PC-9 (cell line): Measurements from ENCODE around the gene NET1. TPM values are rescaled to one million over a fixed set of nuclear protein-coding genes. Genes with fewer than 3 reads are reported as not detected.

ENCODE experiments used
- BruUV-seq: library from RNA; stranded (reverse); fragments of 400-500 nt; replicated peaks from 2 replicates; lab custom pipeline; 2021; lab: Mats Ljungman, UMichigan
- CTCF ChIA-PET: fragments of 300-600 bp; sonication (Branson Sonifier 250); formaldehyde crosslinking; loops from one replicate; lab custom pipeline; 2022; ENCODE audit warnings: antibody characterized with exemption; lab: Charles Lee
- POLR2A ChIA-PET: fragments of 300-600 bp; sonication (Branson Sonifier 250); formaldehyde crosslinking; loops from one replicate; lab custom pipeline; 2022; ENCODE audit warnings: antibody characterized with exemption; ENCODE audit not compliant: unreplicated experiment; lab: Charles Lee
- DNase-seq, 2 experiments: peaks; one replicate each; pipeline versions ENCODE4 v3.0.0 to v3.0.0-alpha.2; 2015 to 2022; ENCODE audit warnings: mixed read lengths in 1 of 2
- H2AFZ ChIP-seq: fragments of 200-600 bp; sonication (generic); 2 replicates; pipeline ENCODE4 v1.8.1; 2017; ENCODE audit warnings: antibody characterized with exemption
- H3F3A ChIP-seq: fragments of 200-600 bp; sonication (generic); 2 replicates; pipeline ENCODE4 v1.8.1; 2017; ENCODE audit warnings: antibody characterized with exemption, mild to moderate bottlenecking, low read depth; ENCODE audit not compliant: insufficient read depth
- H3K27ac ChIP-seq: fragments of 200-600 bp; sonication (generic); 2 replicates; pipeline ENCODE4 v1.6.1; 2016; ENCODE audit warnings: mixed run types
- H3K27me3 ChIP-seq: fragments of 200-600 bp; sonication (generic); 2 replicates; pipeline ENCODE4 v1.6.1; 2016; ENCODE audit warnings: low read depth, mixed run types; ENCODE audit not compliant: insufficient read depth
- H3K36me3 ChIP-seq: fragments of 200-600 bp; sonication (generic); 2 replicates; pipeline ENCODE4 v1.6.1; 2016; ENCODE audit warnings: low read depth, mixed run types
- H3K4me1 ChIP-seq: fragments of 200-600 bp; sonication (generic); replicated peaks from 2 replicates; pipeline ENCODE4 v1.6.1; 2016; ENCODE audit warnings: mixed run types; ENCODE audit not compliant: insufficient read depth
- H3K4me2 ChIP-seq: fragments of 200-600 bp; sonication (generic); 2 replicates; pipeline ENCODE4 v1.6.1; 2017; ENCODE audit warnings: mixed run types
- H3K4me3 ChIP-seq: fragments of 200-600 bp; sonication (generic); 2 replicates; pipeline ENCODE4 v1.6.1; 2016; ENCODE audit warnings: mixed run types
- H3K79me2 ChIP-seq: fragments of 200-600 bp; sonication (generic); 2 replicates; pipeline ENCODE4 v1.6.1; 2017; ENCODE audit warnings: low read depth, mixed run types
- H3K9me2 ChIP-seq: fragments of 200-600 bp; sonication (generic); 2 replicates; pipeline ENCODE4 v1.8.1; 2017; ENCODE audit warnings: mild to moderate bottlenecking; ENCODE audit not compliant: insufficient read depth
- H3K9me3 ChIP-seq: fragments of 200-600 bp; sonication (generic); 2 replicates; pipeline ENCODE4 v1.8.1; 2016; ENCODE audit warnings: low read depth; ENCODE audit not compliant: insufficient read depth
- H4K20me1 ChIP-seq: fragments of 200-600 bp; sonication (generic); 2 replicates; pipeline ENCODE4 v1.8.1; 2017; ENCODE audit not compliant: insufficient read depth
- CTCF ChIP-seq: fragments of 200-600 bp; sonication (generic); conservative IDR thresholded peaks from 2 replicates; pipeline ENCODE4 v1.6.1; 2017; ENCODE audit warnings: mixed run types, antibody characterized with exemption, mild to moderate bottlenecking, moderate library complexity
- EZH2 ChIP-seq: fragments of 200-600 bp; sonication (generic); IDR thresholded peaks from 2 replicates; pipeline ENCODE4 v1.8.0; 2017; ENCODE audit warnings: antibody characterized with exemption, low read depth
- intact Hi-C: fragments of 100-400 bp; cut with micrococcal nuclease; formaldehyde crosslinking; loops from one replicate; pipeline ENCODE4 v1.10.0; 2022; ENCODE audit not compliant: unreplicated experiment
- total RNA-seq: library from RNA; stranded (reverse); gene quantifications from 2 replicates; pipeline ENCODE4 v1.2.3, GENCODE V29; 2021

NET1 gene
- total RNA-seq, 1 experiment from 2014 or later, result 150 TPM

- no peaks in the 10 kb centered on the region for H3K9me3 ChIP-seq
- no peak for DNase-seq
- H3K27me3 ChIP-seq, result no peaks in the 10 kb centered on the region
- H3K4me3 ChIP-seq, result no peak overlapping the region
- no peak overlapping the region for H2AFZ ChIP-seq
- intact Hi-C loops, result no loop called here
- POLR2A ChIA-PET, result no interaction called here
- BruUV-seq, result no TSS peak
- CTCF ChIA-PET, result no interaction called here
- TF ChIP-seq CTCF, result no peak
- TF ChIP-seq EZH2, result no peak
- no peaks in the 10 kb centered on the region for H4K20me1 ChIP-seq
- H3K4me2 ChIP-seq, result no peak overlapping the region
- H3K27ac ChIP-seq, result no peak overlapping the region
- peaks cover 5% of the 10 kb centered on the region; the same call in 1 of the 2 replicates for H3K4me1 ChIP-seq
- H3K79me2 ChIP-seq, result no peaks in the 10 kb centered on the region
- H3F3A ChIP-seq, result no peaks in the 10 kb centered on the region
- H3K9me2 ChIP-seq, result no peaks in the 10 kb centered on the region
- no peaks in the 10 kb centered on the region for H3K36me3 ChIP-seq
Observed at GRCh38 chr10:5479481-5480161, 67.3 kb downstream of the NET1 start.

DNA sequence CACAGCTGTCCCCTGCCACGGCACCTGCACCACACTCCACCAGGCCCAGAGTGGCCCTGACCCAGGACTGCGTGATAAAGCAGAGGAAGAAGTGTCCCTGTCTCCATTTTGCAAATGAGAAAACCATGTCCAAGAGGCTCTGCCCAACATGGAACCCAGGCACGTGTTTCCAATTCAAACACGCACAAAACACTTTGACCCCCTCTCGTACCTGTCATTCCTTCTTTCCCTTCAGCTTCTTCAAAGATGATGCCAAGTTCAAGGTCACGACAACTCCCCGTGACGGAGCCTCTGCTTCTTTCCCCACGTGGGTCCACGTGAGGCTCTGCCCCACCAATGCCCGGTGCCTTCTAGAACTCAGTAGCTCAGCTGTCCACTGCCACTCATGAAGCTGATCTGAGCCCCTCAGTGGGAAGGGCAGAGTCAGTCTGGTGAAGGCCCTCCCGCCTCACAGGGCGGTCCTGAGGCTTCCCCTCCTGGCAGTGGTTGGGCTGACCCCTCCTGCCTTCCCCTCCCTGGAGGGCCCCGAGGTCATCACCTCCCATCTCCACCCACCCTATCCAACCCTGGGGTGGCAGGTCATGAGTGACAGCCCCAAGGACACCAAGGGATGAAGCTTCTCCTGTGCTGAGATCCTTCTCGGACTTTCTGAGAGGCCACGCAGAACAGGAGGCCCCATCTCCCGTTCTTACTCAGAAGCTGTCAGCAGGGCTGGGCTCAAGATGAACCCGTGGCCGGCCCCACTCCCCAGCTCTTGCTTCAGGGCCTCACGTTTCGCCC lies 68.0 kb downstream of the NET1 start:
- H3K4me3 ChIP-seq, result no peak overlapping the region
- H3K9me3 ChIP-seq, result no peaks in the 10 kb centered on the region
- BruUV-seq, result no TSS peak
- H4K20me1 ChIP-seq, result no peaks in the 10 kb centered on the region
- H3K4me2 ChIP-seq, result no peak overlapping the region
- no peaks in the 10 kb centered on the region for H3K36me3 ChIP-seq
- H3K27me3 ChIP-seq, result no peaks in the 10 kb centered on the region
- ChIA-PET CTCF (interaction anchor here (0.6 kb wide), 1 partner anchor 143 kb away, joined by 4 read pairs; no protein-coding TSS in a partner anchor), POLR2A (no interaction called here)
- H3K9me2 ChIP-seq, result no peaks in the 10 kb centered on the region
- TF ChIP-seq EZH2 (no peak), CTCF (no peak)
- no peaks in the 10 kb centered on the region for H3F3A ChIP-seq
- intact Hi-C loops, result no loop called here
- no peak overlapping the region for H2AFZ ChIP-seq
- DNase-seq, result no peak
- H3K4me1 ChIP-seq, result no peaks in the 10 kb centered on the region
- H3K27ac ChIP-seq, result no peak overlapping the region
- no peaks in the 10 kb centered on the region for H3K79me2 ChIP-seq

DNA sequence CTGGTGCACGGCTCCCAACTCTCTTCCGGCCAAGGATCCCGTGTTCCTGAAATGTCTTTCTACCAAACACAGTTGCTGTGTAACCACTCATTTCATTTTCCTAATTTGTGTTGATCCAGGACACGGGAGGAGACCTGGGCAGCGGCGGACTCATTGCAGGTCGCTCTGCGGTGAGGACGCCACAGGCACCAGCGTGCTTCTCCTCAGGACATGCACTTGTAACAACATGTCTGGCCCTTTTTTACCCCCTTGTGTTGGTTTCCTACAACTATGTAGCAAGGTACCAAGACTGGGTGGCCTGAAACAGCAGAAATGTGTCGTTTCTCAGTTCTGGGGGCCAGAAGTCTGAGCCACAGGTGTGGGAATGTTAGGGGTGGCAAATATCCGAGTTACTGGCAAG lies 68.8 kb downstream of the NET1 start:
- Histone ChIP-seq H4K20me1 (no peaks in the 10 kb centered on the region), H3K79me2 (no peaks in the 10 kb centered on the region), H3K4me2 (no peak overlapping the region), H3K4me3 (no peak overlapping the region), H3K36me3 (no peaks in the 10 kb centered on the region), H2AFZ (no peak overlapping the region), H3F3A (no peaks in the 10 kb centered on the region), H3K4me1 (no peaks in the 10 kb centered on the region), H3K9me2 (no peaks in the 10 kb centered on the region), H3K9me3 (no peaks in the 10 kb centered on the region), H3K27me3 (no peaks in the 10 kb centered on the region), H3K27ac (no peak overlapping the region)
- no peak for DNase-seq
- BruUV-seq, result no TSS peak
- intact Hi-C loops, result no loop called here
- ChIA-PET POLR2A (no interaction called here), CTCF (no interaction called here)
- TF ChIP-seq EZH2 (no peak), CTCF (no peak)
